ENCODE data around the gene APH1B. TPM values are rescaled to one million over a fixed set of nuclear protein-coding genes. Genes with fewer than 3 reads are reported as not detected.
A peak's percentile ranks its signal among the peaks of the same experiment; 100 is the strongest.

The APH1B gene
- total RNA-seq, 4 donors from 2014 or later = 0.80 to 9.7 (median 7.1) TPM

GRCh38 chr15:63322541-63322940 is 45.1 kb downstream of the APH1B start:
- H3K27ac ChIP-seq = no peak overlapping the region
- H3K27me3 ChIP-seq = no peaks in the 10 kb centered on the region
- TF ChIP-seq POLR2A (IDR thresholded peaks at IDR 0.05) = no peak
- TF ChIP-seq EP300 (IDR thresholded peaks at IDR 0.05; ENCODE audit: low read depth) = no peak
- peak in 1 of 3 donors; percentile 27 for TF ChIP-seq POLR2AphosphoS5 (IDR thresholded peaks at IDR 0.05)
- no peak for TF ChIP-seq CTCF (IDR thresholded peaks at IDR 0.05)
- peaks cover 0 to 6% (median 3%) of the 10 kb centered on the region in 4 donors for H3K4me1 ChIP-seq
- no peak overlapping the region for H3K4me3 ChIP-seq
- no peaks in the 10 kb centered on the region for H3K9me3 ChIP-seq
- 46% methylated on average over 3 of the region's 4 CpGs; no CpG with 5 or more reads in 1 of the 2 donors for WGBS, 2 donors (ENCODE audit: low coverage in 1 of 2)
- no peaks in the 10 kb centered on the region for H3K36me3 ChIP-seq
- in situ Hi-C loops (cut with MboI; ENCODE audit: low pct_ligation_motif_present in 1 of 4, low pct_unique_long_range_greater_than_20kb in 1 of 4, low sequenced_read_pairs in 3 of 4) = no loop called here
- DNase-seq = peak; percentile 26
- intact Hi-C loops (cut with DNase I; ENCODE audit: low total_unique reads) = no loop called here

GRCh38 chr15:63323798-63324563 is 46.6 kb downstream of the APH1B start:
- in situ Hi-C loops (cut with MboI; ENCODE audit: low pct_ligation_motif_present in 1 of 4, low pct_unique_long_range_greater_than_20kb in 1 of 4, low sequenced_read_pairs in 3 of 4) (no loop called here), intact Hi-C loops (cut with DNase I; ENCODE audit: low total_unique reads) (no loop called here)
- no peak for TF ChIP-seq CTCF (IDR thresholded peaks at IDR 0.05)
- no peak for TF ChIP-seq POLR2A (IDR thresholded peaks at IDR 0.05)
- TF ChIP-seq EP300 (IDR thresholded peaks at IDR 0.05; ENCODE audit: low read depth) = no peak
- TF ChIP-seq POLR2AphosphoS5 (IDR thresholded peaks at IDR 0.05) = no peak
- Histone ChIP-seq H3K27me3 (no peaks in the 10 kb centered on the region), H3K4me1 (peaks cover 0 to under 1% (median 0%) of the 10 kb centered on the region in 4 donors), H3K36me3 (no peaks in the 10 kb centered on the region), H3K4me3 (no peak overlapping the region), H3K27ac (no peak overlapping the region), H3K9me3 (no peaks in the 10 kb centered on the region)
- 81 to 100% methylated on average over 2 to 9 of the region's 9 CpGs for WGBS, 2 donors (ENCODE audit: low coverage in 1 of 2)
- no peak for DNase-seq

GRCh38 chr15:63324770-63325169 is 47.4 kb downstream of the APH1B start:
- Histone ChIP-seq H3K4me1 (no peaks in the 10 kb centered on the region), H3K27ac (no peak overlapping the region), H3K36me3 (no peaks in the 10 kb centered on the region), H3K9me3 (no peaks in the 10 kb centered on the region), H3K27me3 (no peaks in the 10 kb centered on the region), H3K4me3 (no peak overlapping the region)
- TF ChIP-seq POLR2AphosphoS5 (IDR thresholded peaks at IDR 0.05) (no peak), CTCF (IDR thresholded peaks at IDR 0.05) (no peak), EP300 (IDR thresholded peaks at IDR 0.05; ENCODE audit: low read depth) (no peak), POLR2A (IDR thresholded peaks at IDR 0.05) (no peak)
- in situ Hi-C loops (cut with MboI; ENCODE audit: low pct_ligation_motif_present in 1 of 4, low pct_unique_long_range_greater_than_20kb in 1 of 4, low sequenced_read_pairs in 3 of 4) = no loop called here
- no peak for DNase-seq
- intact Hi-C loops (cut with DNase I; ENCODE audit: low total_unique reads) = no loop called here
- 85% methylated on average over 7 of the region's 7 CpGs; no CpG with 5 or more reads in 1 of the 2 donors for WGBS, 2 donors (ENCODE audit: low coverage in 1 of 2)

- no peak for TF ChIP-seq CTCF (IDR thresholded peaks at IDR 0.05)
- TF ChIP-seq POLR2AphosphoS5 (IDR thresholded peaks at IDR 0.05) = no peak
- no peak for TF ChIP-seq EP300 (IDR thresholded peaks at IDR 0.05; ENCODE audit: low read depth)
- DNase-seq = no peak
- Histone ChIP-seq H3K27me3 (no peaks in the 10 kb centered on the region), H3K4me3 (no peak overlapping the region), H3K36me3 (no peaks in the 10 kb centered on the region), H3K27ac (no peak overlapping the region), H3K9me3 (no peaks in the 10 kb centered on the region), H3K4me1 (peaks cover 0 to 4% (median 0%) of the 10 kb centered on the region in 4 donors)
- in situ Hi-C loops (cut with MboI; ENCODE audit: low pct_ligation_motif_present in 1 of 4, low pct_unique_long_range_greater_than_20kb in 1 of 4, low sequenced_read_pairs in 3 of 4) = no loop called here
- intact Hi-C loops (cut with DNase I; ENCODE audit: low total_unique reads) = no loop called here
- 86% methylated on average over 12 of the region's 12 CpGs; no CpG with 5 or more reads in 1 of the 2 donors for WGBS, 2 donors (ENCODE audit: low coverage in 1 of 2)
Observed at GRCh38 chr15:63327648-63328421, 50.4 kb downstream of the APH1B start.

Data from transverse colon (tissue), 4 donors.